ENCODE measurements around the gene CC2D2B.

- TF ChIP-seq POLR2A (IDR thresholded peaks at IDR 0.05; ENCODE audit: low read depth, low read length) (peak; percentile 73), POLR2AphosphoS5 (IDR thresholded peaks at IDR 0.05; ENCODE audit: low read depth, low read length) (peak; percentile 44; the same call in 1 of the 2 replicates)
Observed at GRCh38 chr10:95877881-95878280, 29.9 kb upstream of the CC2D2B start.
